Peyer's patch (tissue), 4 donors: ENCODE results near the gene CYP51A1. TPM values are rescaled to one million over a fixed set of nuclear protein-coding genes. Genes with fewer than 3 reads are reported as not detected.
"Not testable (repeated sequence)": the region's sequence is repeated elsewhere in the genome, so short reads cannot be mapped to it uniquely, and the experiment has no call there.

Source experiments
- DNase-seq, 3 donors: peaks; one replicate each; pipeline ENCODE4 v3.0.0-alpha.2; 2017 to 2019
- H3K27ac ChIP-seq, 4 donors: fragments of 200-600 bp; sonication (generic); one replicate each; pipeline ENCODE4 v1.5.1; 2016 to 2019
- H3K27me3 ChIP-seq, 2 donors: fragments of 200-600 bp; sonication (generic); one replicate each; pipeline ENCODE4 v1.5.1; 2019
- H3K36me3 ChIP-seq, 3 donors: fragments of 200-600 bp; sonication (generic); one replicate each; pipeline ENCODE4 v1.5.1; 2016 to 2019
- H3K4me1 ChIP-seq, 4 donors: fragments of 200-600 bp; sonication (generic); one replicate each; pipeline ENCODE4 v1.5.1; 2016 to 2019
- H3K4me3 ChIP-seq, 4 donors: fragments of 200-600 bp; sonication (generic); 1 replicate in 3 of 4; 2 replicates in 1 of 4; pipeline ENCODE4 v1.5.1; 2016 to 2019; ENCODE audit warnings: mild to moderate bottlenecking in 1 of 4
- H3K9me3 ChIP-seq, 4 donors: fragments of 200-600 bp; sonication (generic); one replicate each; pipeline ENCODE4 v1.5.1; 2016 to 2019; ENCODE audit warnings: mild to moderate bottlenecking in 1 of 4
- POLR2A ChIP-seq, 2 donors: fragments of 450-650 bp; IDR thresholded peaks; one replicate each; pipeline ENCODE4 v1.5.1; 2017; ENCODE audit warnings: antibody characterized with exemption in 2 of 2, mild to moderate bottlenecking in 2 of 2, moderate library complexity in 2 of 2
- total RNA-seq, 4 donors: library from RNA; depleted of rRNA; stranded (reverse); fragments of >200 nt; gene quantifications; one replicate each; pipeline ENCODE4 v1.1.0, GENCODE V29; 2016
- TF ChIP-seq, protein P1 (sequence below), 6 experiments: fragments of 450-650 bp in 4 of 6; fragments of 200-600 bp in 2 of 6; sonication (generic) in 1 of 6; IDR thresholded peaks; one replicate each; pipeline ENCODE4 v1.5.1; 2017 to 2019; ENCODE audit warnings: antibody characterized with exemption in 6 of 6, mild to moderate bottlenecking in 3 of 6, moderate library complexity in 1 of 6

The CYP51A1 gene
- total RNA-seq, 4 donors from 2014 or later = 11.6 to 137 (median 105) TPM

DNA sequence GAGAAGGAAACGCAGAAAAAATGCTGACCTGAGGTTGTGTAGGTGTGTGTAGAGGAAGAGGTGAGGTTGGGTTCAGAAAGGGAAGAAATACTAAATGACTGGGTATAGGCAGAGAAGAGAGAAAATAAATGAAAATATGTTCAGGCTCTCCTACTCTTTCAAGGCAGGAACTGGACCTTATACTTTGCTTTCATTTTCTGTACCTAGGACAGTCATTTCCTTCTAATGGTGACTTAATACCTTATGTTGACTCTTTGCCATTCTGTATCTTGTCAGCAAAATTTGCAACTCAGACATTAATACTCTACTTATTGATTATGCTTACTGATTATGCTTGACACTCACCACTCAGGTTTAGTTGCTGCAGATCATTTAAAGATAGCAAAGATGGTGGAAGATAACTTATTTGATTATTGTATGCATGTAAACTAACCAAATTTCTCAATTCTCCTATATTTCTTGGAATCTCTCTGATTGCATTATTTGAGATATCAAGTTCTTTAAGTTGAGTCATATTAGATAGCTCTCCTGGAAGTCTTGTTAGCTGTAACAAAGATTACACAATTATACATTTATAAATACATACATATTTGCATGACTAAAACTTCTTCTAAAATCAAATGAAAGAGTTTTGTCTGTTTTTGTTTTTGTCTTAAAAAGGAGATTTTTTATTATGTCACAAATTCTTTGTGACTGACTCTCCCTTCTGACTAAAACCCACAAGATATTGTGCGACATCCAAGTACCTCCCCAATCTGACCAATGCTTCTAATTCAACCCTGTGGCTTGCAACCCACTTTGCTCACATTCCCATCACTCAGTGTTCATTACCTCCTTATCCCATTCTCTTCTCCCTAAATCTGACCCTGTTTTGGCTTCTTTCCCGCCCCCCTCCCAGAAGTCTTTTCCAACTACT, 24.6 kb upstream of the CYP51A1 start:
- H3K4me3 ChIP-seq = no peak overlapping the region
- no peaks in the 10 kb centered on the region for H3K27me3 ChIP-seq
- H3K36me3 ChIP-seq = no peaks in the 10 kb centered on the region
- no peaks in the 10 kb centered on the region for H3K4me1 ChIP-seq
- TF ChIP-seq, protein P1, sequence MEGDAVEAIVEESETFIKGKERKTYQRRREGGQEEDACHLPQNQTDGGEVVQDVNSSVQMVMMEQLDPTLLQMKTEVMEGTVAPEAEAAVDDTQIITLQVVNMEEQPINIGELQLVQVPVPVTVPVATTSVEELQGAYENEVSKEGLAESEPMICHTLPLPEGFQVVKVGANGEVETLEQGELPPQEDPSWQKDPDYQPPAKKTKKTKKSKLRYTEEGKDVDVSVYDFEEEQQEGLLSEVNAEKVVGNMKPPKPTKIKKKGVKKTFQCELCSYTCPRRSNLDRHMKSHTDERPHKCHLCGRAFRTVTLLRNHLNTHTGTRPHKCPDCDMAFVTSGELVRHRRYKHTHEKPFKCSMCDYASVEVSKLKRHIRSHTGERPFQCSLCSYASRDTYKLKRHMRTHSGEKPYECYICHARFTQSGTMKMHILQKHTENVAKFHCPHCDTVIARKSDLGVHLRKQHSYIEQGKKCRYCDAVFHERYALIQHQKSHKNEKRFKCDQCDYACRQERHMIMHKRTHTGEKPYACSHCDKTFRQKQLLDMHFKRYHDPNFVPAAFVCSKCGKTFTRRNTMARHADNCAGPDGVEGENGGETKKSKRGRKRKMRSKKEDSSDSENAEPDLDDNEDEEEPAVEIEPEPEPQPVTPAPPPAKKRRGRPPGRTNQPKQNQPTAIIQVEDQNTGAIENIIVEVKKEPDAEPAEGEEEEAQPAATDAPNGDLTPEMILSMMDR (IDR thresholded peaks at IDR 0.05) = no peak
- TF ChIP-seq POLR2A (IDR thresholded peaks at IDR 0.05) = no peak
- H3K27ac ChIP-seq = no peak overlapping the region
- no peak for DNase-seq
- H3K9me3 ChIP-seq = no peaks in the 10 kb centered on the region

DNA sequence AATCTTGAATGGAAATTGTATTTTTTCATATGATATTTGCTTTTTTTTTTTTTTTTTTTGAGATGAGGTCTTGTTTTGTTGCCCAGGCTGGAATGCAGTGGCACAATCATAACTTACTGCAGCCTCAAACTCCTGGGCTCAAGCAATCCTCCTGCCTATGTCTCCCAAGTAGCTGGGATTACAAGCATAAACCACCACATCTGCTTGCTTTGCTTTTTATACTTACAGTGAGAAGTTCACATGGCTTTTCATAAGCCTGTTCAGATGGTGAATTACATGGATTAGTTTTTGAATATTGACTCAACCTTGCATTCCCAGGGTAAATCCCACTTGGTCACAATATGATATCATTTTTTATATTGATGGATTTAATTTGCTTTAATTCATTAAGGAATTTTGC, 22.7 kb upstream of the CYP51A1 start:
- Histone ChIP-seq H3K4me1 (no peaks in the 10 kb centered on the region), H3K27ac (no peak overlapping the region), H3K4me3 (no peak overlapping the region), H3K27me3 (no peaks in the 10 kb centered on the region), H3K36me3 (no peaks in the 10 kb centered on the region), H3K9me3 (no peaks in the 10 kb centered on the region)
- no peak for DNase-seq
- TF ChIP-seq, protein P1 (IDR thresholded peaks at IDR 0.05) = no peak
- TF ChIP-seq POLR2A (IDR thresholded peaks at IDR 0.05) = no peak

DNA sequence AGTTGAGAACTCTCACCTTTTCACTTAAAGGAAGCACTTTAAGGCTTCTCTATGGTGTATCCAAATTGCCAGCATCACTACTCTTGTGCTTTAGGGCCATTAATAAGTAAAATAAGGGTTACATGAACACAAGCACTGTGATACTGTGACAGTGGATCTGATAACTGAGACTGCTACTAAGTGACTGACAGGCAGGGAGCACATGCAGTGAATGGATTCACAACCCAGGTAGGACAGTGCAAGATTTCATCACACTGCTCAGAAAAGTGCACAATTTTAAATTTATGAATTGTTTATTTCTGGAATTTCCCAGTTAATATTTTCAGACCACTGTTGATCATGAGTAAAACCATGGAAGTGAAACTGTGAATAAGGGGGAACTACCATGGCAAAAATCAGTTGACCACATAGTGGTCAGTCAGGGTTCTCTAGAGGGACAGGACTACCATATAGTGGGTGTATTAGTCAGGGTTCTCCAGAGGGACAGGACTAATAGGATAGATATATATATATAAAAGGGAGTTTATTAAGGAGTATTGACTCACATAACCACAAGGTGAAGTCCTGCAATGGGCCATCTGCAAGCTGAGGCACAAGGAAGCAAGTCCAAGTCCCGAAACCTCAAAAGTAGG, 20.9 kb upstream of the CYP51A1 start:
- Histone ChIP-seq H3K36me3 (no peaks in the 10 kb centered on the region), H3K4me1 (no peaks in the 10 kb centered on the region), H3K9me3 (no peaks in the 10 kb centered on the region), H3K27ac (no peak overlapping the region), H3K27me3 (no peaks in the 10 kb centered on the region), H3K4me3 (no peak overlapping the region)
- TF ChIP-seq POLR2A (IDR thresholded peaks at IDR 0.05) = no peak
- TF ChIP-seq, protein P1 (IDR thresholded peaks at IDR 0.05) = no peak
- no peak for DNase-seq

DNA sequence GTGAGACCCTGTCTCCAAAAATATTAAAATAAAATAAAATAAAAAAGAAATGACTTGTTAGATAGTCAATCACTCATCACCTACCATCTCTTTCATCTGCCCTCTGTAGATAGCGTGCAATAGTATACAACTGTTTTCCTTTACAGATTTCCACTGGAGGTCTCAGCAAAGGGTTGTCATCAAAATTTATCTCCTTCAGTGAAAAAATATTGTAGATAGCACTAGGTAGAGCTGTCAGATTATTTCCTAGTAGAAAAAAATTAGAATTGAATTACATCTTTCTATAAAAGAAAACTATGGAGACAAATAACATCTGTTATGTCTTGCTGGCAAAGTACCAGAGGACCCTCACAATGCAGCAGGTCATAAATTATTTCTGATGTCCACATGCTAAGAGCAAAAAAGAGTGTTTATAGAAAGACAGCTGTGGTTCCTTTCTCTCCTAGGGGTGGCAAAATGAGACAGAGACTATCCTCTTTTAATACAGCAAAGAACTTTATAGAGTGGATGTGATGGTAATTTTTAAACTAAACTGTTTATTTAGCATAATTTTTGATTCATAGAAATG, 16.3 kb upstream of the CYP51A1 start:
- no peaks in the 10 kb centered on the region for H3K27me3 ChIP-seq
- H3K4me3 ChIP-seq = no peak overlapping the region
- H3K4me1 ChIP-seq = no peaks in the 10 kb centered on the region
- no peaks in the 10 kb centered on the region for H3K36me3 ChIP-seq
- no peak for DNase-seq
- TF ChIP-seq, protein P1 (IDR thresholded peaks at IDR 0.05) = no peak
- no peak for TF ChIP-seq POLR2A (IDR thresholded peaks at IDR 0.05)
- H3K9me3 ChIP-seq = no peaks in the 10 kb centered on the region
- no peak overlapping the region for H3K27ac ChIP-seq

DNA sequence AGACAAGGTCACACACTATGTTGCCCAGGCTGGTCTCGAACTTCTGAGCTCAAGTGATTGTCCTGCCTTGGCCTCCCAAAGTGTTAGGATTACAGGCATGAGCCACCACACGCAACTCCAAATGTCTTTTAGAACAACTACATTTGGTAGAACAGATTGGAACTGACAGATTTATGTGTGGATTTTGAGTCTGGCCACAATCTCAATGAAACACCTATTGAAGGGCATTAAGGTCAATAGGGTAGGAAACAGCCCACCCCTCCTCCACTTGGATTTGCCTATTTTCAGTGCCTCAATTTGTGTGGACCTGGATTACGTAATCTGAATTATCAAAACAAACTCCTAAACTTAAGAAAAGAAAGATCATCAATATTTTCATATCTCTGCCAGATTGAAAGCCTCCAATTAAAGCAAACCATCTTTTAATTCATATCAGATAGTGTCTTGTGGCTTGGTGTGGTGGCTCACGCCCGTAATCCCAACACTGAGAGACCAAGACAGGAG, 15.5 kb upstream of the CYP51A1 start:
- Histone ChIP-seq H3K36me3 (no peaks in the 10 kb centered on the region), H3K27me3 (no peaks in the 10 kb centered on the region), H3K4me1 (no peaks in the 10 kb centered on the region), H3K27ac (no peak overlapping the region), H3K9me3 (no peaks in the 10 kb centered on the region), H3K4me3 (no peak overlapping the region)
- DNase-seq = no peak
- TF ChIP-seq POLR2A (IDR thresholded peaks at IDR 0.05) = no peak
- TF ChIP-seq, protein P1 (IDR thresholded peaks at IDR 0.05) = no peak

DNA sequence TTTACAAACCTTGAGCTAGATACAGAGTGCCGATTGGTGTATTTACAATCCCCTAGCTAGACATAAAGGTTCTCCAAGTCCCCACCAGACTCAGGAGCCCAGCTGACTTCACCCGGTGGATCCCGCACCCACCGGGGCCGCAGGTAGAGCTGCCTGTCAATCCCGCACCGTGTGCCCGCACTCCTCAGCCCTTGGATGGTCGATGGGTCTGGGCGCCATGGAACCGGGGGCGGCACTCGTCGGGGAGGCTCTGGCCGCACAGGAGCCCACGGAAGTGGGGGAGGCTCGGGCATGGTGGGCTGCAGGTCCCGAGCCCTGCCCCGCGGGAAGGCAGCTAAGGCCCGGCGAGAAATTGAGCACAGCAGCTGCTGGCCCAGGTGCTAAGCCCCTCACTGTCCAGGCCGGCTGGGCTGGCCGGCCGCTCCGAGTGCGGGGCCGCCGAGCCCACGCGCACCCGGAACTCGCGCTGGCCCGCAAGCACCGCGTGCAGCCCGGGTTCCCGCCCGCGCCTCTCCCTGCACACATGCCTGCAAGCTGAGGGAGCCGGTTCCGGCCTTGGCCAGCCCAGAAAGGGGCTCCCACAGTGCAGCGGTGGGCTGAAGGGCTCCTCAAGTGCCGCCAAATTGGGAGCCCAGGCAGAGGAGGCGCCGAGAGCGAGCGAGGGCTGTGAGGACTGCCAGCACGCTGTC, 9.1 kb upstream of the CYP51A1 start:
- not testable (repeated sequence) for H3K36me3 ChIP-seq, H3K27me3 ChIP-seq, H3K27ac ChIP-seq, DNase-seq, H3K4me1 ChIP-seq, H3K9me3 ChIP-seq, H3K4me3 ChIP-seq

DNA sequence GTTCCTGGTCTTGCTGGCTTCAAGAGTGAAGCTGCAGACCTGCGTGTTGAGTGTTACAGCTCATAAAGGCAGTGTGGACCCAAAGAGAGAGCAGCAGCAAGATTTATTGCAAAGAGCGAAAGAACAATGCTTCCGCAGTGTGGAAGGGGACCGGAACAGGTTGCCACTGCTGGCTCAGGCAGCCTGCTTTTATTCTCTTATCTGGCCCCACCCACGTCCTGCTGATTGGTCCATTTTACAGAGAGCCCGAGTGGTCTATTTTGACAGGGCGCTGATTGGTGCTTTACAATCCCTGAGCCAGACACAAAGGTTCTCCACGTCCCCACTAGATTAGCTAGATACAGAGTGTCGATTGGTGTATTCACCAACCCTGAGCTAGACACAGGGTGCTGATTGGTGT, 8.5 kb upstream of the CYP51A1 start:
- not testable (repeated sequence) for H3K36me3 ChIP-seq, H3K4me1 ChIP-seq, H3K9me3 ChIP-seq, H3K4me3 ChIP-seq, H3K27ac ChIP-seq, DNase-seq, H3K27me3 ChIP-seq
